GM18861 (cell line): Measurements from ENCODE around the gene GALNT10.

Source experiments
- ATAC-seq: cut with Tn5 transposase; IDR thresholded peaks from one replicate; pipeline ENCODE4 v1.9.1; 2021; ENCODE audit not compliant: unreplicated experiment

The GALNT10 gene

GRCh38 chr5:154317916-154318315 lies 127.4 kb downstream of the GALNT10 start:
- ATAC-seq, result no peak

- no peak for ATAC-seq
Measured at GRCh38 chr5:154318691-154319090, 128.2 kb downstream of the GALNT10 start.

- no peak for ATAC-seq
Measured at GRCh38 chr5:154319736-154320135, 129.2 kb downstream of the GALNT10 start.

GRCh38 chr5:154320224-154321089 lies 129.9 kb downstream of the GALNT10 start:
- no peak for ATAC-seq

- ATAC-seq, result no peak
Measured at GRCh38 chr5:154321546-154321945, 131.0 kb downstream of the GALNT10 start.

- ATAC-seq, result no peak
Measured at GRCh38 chr5:154324033-154324432, 133.5 kb downstream of the GALNT10 start.

- ATAC-seq, result no peak
Measured at GRCh38 chr5:154325566-154325965, 135.0 kb downstream of the GALNT10 start.

- no peak for ATAC-seq
Measured at GRCh38 chr5:154329062-154329461, 138.5 kb downstream of the GALNT10 start.

GRCh38 chr5:154329519-154330040 lies 139.0 kb downstream of the GALNT10 start:
- no peak for ATAC-seq

- ATAC-seq, result no peak
Measured at GRCh38 chr5:154330097-154330667, 139.6 kb downstream of the GALNT10 start.

- no peak for ATAC-seq
Measured at GRCh38 chr5:154331232-154331631, 140.7 kb downstream of the GALNT10 start.

GRCh38 chr5:154331924-154332323 lies 141.4 kb downstream of the GALNT10 start:
- no peak for ATAC-seq

GRCh38 chr5:154332451-154332850 lies 141.9 kb downstream of the GALNT10 start:
- no peak for ATAC-seq

GRCh38 chr5:154333016-154333415 lies 142.5 kb downstream of the GALNT10 start:
- ATAC-seq, result no peak

- no peak for ATAC-seq
Measured at GRCh38 chr5:154334406-154335064, 144.0 kb downstream of the GALNT10 start.

- no peak for ATAC-seq
Measured at GRCh38 chr5:154335065-154335448, 144.5 kb downstream of the GALNT10 start.

- no peak for ATAC-seq
Measured at GRCh38 chr5:154341620-154342019, 151.1 kb downstream of the GALNT10 start.

GRCh38 chr5:154342211-154342610 lies 151.7 kb downstream of the GALNT10 start:
- ATAC-seq, result no peak

- no peak for ATAC-seq
Measured at GRCh38 chr5:154342963-154343362, 152.4 kb downstream of the GALNT10 start.

GRCh38 chr5:154344461-154344860 lies 153.9 kb downstream of the GALNT10 start:
- ATAC-seq, result no peak

- peak; percentile 85 for ATAC-seq
Measured at GRCh38 chr5:154345255-154345952, 154.9 kb downstream of the GALNT10 start.
